ENCODE measurements around the gene FITM1. TPM values are rescaled to one million over a fixed set of nuclear protein-coding genes. Genes with fewer than 3 reads are reported as not detected.
"Not testable (repeated sequence)": the region's sequence is repeated elsewhere in the genome, so short reads cannot be mapped to it uniquely, and the experiment has no call there.

The FITM1 gene
- total RNA-seq, 1 experiment from 2014 or later, result not detected

DNA sequence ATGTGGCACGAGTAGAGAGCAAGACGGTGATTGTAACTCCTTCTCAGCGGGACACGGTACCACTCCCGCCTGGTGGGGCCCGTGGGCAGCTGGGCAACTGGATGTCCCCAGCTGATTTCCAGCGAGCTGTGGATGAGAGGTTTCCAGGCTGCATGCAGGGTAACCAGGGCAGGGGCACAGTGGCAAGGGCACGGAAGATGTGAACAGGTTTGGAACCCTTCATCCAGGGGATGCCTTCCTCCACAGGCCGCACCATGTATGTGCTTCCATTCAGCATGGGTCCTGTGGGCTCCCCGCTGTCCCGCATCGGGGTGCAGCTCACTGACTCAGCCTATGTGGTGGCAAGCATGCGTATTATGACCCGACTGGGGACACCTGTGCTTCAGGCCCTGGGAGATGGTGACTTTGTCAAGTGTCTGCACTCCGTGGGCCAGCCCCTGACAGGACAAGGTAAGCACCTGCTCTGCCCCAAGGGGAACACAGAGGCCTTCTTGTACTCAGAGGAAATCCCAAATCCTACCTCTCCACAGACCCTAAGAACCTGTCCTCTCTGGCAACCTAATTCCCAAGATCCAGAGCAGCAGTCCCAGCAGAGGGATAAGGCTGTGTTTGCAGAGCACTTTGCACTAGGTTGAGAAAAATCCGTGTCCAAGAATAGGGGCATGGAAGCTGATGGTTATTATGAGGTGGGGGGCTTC, 32.1 kb upstream of the FITM1 start:
- DNase-seq (ENCODE audit: low read depth), result no peak

DNA sequence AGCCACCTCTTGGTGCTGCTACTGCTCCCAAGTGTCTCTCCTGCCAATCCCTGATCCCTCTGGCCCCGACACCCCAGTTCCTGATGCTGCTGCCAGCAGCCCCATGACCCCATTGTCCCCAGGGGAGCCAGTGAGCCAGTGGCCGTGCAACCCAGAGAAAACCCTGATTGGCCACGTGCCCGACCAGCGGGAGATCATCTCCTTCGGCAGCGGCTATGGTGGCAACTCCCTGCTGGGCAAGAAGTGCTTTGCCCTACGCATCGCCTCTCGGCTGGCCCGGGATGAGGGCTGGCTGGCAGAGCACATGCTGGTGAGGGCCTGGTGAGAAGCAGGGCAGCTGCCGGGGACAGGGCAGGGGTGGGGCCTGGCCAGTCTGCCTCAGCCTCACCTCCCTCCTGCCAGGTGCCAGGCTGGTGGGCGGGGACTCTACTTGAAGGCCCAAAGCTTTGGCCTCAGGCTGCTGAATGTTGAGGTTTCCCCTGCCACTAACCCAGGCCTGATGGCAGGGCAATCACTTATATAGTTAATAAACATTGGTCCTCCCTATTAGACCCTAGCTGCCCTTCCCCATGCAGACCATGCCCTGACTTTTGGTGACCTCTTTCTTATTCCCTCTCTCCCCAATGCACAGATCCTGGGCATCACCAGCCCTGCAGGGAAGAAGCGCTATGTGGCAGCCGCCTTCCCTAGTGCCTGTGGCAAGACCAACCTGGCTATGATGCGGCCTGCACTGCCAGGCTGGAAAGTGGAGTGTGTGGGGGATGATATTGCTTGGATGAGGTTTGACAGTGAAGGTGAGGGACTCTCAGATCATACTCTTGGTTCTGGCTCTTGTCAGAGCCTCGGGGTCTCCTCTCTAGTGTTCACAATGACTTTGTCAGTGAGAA, 31.3 kb upstream of the FITM1 start:
- DNase-seq (ENCODE audit: low read depth), result no peak

DNA sequence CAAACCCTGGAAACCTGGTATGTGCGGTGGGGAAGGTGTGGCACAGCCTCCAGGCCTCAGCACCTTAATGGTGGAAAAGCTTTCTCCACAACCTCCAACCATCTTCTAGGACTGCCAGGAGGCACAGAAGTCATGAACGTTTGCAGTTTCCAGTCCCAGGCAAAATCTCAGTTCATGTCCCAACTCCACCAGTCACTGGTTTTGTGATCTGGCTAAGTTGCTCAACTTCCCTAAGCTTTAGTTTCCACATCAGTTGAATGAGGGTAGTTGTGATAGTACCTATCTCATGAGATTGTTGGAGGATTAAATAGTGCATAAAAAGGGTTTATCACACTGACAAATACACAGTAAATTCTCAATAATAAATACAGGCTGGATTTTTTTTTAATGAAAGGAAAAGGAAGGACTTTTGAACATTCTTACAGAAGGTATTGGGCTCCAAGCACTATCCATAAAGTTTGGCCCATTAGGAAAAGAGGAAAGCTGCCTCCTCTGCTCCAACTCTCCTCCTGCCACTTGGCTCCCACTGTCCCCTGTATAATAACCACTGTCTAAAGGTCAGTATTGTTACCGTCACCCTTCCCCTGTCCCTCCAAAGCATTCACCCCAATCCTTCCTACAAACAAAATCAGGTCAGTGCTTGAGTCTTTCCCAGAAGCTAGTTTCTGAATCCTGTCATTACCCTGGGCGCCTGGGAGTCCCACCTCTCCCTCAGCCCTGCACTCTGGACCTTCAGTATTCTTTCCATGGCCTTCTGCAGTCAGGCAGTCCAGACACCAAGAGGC, 30.1 kb upstream of the FITM1 start:
- no peak for DNase-seq (ENCODE audit: low read depth)

DNA sequence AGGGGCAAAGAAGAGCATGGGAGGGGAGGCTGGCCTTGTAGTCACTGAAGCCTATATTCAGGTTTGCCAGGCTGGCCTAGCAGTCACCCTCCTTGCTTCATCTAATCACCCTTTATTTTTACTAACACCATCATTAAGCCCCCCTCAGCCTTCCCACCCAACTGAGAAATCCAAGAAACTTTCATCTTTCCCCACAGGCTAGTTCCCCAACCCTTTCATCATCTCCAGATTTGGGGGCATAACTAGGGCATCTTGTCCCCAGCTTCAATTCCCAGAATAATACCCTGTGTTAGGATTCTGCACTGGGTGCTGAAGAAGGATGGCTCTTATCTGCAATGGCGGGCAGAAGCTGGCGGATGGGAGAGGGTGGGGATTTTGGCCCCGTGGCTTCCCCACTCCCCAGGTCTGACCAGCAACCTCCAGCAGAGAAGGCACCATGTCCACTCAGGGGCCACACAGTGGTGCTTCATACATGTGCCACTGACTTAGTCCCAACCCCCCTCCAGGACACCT, 29.4 kb upstream of the FITM1 start:
- no peak for DNase-seq (ENCODE audit: low read depth)

DNA sequence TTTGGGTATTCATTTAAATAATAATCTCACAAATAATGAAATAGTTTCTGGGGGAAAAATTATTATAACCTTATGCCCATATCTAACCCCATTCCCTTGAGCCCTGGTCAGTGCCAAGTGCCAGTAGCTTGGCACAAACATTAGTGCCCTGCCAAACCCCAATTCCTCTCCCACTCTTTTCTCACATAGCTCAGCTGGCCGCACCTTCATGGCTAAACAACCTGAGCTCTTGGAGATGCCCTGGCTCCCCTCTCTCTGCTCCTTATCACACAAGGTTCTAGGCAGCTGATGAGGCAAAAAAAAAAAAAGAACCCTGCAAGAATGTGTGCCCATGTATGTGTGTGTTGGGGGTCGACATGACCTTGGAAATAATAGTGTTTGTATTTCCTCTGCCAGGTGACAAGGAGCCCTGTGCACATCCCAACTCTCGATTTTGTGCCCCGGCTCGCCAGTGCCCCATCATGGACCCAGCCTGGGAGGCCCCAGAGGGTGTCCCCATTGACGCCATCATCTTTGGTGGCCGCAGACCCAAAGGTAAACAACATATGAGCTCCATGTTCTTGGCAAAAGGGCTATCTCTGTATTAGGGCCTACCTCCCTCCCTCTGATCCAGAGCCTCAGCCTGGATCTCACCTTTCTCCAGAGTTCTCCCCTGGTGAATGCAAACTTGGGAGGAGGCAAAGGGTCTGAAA, 28.0 kb upstream of the FITM1 start:
- DNase-seq (ENCODE audit: low read depth), result no peak

DNA sequence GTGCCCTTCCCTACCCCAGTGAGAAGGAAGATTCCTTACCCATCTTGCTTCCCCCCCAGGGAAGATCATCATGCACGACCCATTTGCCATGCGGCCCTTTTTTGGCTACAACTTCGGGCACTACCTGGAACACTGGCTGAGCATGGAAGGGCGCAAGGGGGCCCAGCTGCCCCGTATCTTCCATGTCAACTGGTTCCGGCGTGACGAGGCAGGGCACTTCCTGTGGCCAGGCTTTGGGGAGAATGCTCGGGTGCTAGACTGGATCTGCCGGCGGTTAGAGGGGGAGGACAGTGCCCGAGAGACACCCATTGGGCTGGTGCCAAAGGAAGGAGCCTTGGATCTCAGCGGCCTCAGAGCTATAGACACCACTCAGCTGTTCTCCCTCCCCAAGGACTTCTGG, 27.0 kb upstream of the FITM1 start:
- DNase-seq (ENCODE audit: low read depth), result no peak

DNA sequence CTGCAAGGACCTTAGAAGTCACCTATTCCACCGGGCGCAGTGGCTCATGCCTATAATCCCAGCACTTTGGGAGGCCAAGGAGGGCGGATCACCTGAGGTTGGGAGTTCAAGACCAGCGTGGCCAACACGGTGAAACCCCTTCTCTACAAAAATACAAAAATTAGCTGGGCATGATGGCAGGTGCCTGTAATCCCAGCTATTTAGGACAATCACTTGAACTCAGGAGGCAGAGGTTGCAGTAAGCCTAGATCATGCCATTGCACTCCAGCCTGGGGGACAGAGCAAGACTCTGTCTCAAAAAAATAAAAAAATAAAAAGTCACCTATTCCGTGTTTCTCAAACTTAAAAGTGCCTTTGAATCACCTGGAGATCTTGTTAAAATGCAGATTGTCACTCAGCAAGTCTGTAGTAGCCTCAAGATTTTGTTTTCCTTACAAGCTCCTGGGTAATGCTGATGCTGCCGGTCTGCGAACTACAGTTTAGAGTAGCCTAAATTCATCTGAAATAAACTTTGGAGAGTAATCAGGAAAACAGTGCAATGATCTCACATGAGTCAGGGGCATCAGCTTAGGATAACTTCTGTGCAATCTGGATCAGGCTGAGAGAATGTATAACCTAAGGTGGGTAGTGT, 24.7 kb upstream of the FITM1 start:
- not testable (repeated sequence) for DNase-seq (ENCODE audit: low read depth)

DNA sequence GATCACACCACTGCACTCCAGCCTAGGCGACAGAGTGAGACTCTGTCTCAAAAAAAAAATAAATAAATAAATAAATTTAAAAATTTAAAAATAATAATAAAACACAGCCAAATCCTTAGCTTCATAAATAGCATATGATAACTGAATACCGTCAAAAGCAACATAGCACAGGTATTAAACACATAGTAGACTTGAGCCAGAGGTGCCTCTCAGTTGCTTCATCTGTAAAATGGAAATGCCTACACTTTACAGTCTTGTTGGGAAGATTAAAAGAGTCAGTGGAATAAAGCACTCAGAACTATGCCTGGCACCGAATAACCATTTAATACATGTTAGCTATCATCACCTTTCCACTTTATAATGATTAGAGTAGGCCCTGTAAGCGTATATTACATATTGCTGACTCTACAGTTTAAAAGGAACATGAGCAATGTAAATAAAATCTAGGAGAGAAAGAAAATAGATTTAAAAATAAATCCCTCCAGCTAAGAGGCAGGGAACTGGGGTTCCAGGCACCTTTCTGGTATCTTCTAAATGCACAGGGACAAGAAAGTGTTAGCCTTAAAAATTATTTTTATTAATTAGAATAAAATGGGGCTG, 23.7 kb upstream of the FITM1 start:
- DNase-seq (ENCODE audit: low read depth), result no peak

DNA sequence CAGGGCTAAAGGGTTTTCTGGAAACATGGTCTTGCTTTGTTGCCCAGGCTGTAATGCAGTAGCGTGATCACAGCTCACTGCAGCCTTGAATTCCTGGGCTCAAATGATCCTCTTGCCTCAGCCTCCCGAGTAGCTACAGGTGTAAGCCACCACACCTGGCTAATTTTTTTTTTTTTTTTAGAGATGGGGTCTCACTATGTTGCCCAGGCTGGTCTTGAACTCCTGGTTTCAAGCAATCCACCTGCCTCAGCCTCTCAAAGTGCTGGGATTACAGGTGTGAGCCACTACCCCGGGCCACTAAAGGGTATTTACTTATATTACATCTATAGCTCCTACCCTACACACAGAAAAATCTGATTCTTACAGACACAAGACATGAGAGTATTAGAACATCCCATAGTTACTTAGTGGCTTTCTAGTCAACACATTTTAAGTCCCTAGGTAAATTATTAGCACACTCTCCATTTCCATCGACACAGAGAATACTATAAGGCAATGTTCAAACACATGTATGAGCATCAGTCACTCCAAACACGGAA, 22.1 kb upstream of the FITM1 start:
- no peak for DNase-seq (ENCODE audit: low read depth)

DNA sequence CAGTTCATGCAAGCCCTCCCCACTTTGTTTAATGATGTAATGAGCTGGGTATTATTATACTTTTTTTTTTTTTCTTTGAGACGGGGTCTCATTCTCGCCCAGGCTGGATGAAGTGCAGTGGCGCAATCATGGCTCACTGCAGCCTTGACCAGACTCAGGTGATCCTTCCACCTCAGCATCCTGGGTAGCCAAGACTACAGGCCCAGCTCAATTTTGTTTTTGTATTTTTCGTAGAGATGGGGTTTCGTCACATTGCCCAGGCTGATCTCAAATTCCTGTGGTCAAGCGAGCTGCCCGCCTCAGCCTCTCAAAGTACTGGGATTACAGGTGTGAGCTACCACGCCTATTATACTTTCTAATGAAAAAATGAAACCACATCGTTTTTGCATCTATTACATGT, 20.4 kb upstream of the FITM1 start:
- no peak for DNase-seq (ENCODE audit: low read depth)

DNA sequence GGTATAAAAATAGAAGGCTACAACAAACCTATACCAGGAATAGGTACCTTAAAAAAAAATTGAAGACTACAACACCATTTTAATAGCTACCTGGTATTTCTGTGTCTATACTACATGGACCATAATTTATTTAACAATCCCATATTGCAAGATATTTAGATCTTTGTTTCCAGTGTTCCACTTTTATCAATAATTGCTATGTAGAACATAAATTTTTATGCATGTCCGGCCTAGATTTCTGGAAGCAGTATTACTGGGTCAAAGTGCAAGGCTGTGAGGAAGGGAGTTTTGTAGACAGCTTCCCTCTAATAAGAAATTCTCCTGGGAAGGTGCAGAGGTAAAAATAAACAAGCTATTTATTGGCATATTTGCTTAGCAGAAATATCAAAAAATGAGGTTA, 19.9 kb upstream of the FITM1 start:
- no peak for DNase-seq (ENCODE audit: low read depth)

DNA sequence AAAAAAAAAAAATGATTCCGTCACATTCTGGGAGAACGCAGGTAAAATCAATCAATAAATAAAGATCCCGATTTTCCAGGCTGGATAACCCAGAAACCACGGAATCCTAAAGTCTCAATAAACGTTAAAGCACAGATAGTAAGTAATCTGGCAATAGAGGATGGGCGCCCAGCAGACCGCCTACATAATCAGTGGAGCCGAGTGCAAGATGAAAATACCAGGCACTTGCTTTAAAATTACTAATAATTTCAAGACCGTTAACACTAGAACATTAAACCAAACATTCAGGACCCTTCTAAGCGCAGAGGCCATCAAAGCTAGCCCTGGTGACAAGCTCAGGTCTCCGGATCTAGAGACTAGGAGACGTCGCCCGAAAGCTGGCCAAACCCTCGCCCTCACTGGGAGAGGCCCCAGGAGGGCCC, 17.1 kb upstream of the FITM1 start:
- no peak for DNase-seq (ENCODE audit: low read depth)

DNA sequence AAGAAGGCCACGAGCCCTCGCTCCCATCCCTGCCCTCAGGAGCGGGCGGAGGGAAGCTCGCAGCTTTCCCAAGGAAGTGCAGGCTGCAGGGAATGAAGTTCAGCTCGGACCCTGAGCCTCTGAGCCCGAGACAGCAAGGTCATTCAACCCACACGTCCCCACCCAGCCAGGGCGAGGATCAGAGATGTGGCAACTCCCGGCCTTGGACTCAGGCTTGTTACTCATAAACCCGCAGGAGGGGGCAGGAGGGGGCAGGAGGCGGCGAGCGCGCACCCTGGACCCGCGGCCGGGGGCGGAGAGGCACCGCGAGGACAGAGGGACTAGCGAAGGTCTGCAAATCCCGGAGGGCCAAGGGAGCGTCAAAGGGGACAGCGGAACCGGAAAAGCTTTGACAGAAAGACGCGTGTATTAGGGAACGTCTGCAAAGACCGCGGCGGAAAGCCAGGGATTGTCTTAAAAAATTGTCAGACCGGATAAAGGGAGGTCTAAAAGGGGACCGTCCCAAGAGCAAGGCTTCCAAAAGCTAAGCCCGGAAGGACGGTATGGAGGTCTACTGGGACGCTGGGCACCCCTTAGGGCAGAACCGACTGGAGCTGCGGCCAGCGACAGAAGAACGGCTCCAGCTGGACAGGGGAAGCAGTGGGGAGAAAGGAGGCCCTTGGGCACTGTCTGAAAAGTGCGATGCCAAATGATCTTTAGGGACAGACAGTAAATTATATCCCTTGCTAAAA, 16.5 kb upstream of the FITM1 start:
- DNase-seq (ENCODE audit: low read depth), result peak; percentile 92

DNA sequence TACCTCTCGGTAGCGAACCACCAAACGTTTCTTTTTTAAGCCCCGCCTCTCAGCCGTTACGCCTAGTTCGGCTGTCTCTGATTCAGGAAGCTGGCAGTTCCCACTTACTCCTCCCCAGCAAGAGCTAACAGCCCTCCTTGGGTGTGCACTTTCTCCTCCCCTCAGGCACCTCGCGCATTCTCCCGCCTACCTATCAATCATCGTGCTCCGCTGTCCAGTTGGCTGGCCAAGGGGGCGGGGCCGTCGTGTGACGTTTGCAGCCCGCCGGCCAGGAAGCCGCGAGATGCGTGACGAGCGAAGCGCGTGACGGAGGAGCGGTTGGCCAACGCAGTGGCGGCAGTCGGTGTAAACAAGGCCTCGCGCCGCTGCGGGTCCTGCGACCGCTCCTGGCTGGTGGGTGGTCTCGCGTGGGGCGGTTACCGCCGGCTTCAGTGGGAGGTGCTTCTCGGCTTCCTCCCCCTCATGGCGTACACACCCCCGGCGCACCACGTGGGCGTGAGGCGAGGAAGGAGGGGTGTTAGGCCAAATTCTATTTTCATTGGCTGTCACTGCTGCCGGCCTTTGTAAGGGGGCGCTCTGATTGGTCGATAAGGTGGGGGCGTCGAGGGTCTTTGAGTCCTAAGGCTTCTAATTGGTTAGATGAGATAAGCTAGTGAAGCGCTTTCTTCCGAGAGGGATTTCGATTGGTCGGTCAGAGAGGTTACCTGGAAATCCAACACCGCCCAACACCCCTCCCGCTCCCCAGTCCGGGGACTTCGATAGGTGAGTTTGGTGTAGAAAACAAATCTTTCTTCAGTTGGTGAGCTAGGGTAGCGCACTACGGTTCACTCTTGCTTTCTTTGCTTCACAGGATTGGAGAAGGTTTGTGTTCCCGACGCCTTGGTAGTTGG, 15.7 kb upstream of the FITM1 start, which contains the start of the genes DCAF11 and NRL:
DCAF11 (plus strand) TSS at position 246 of the 890 bp plus-strand sequence. CDS start 818 bp downstream, outside the sequence.
NRL (minus strand) TSS at position 418 of the 890 bp plus-strand sequence. CDS start 32,101 bp downstream, outside the sequence.
- peak; percentile 99 for DNase-seq (ENCODE audit: low read depth)

DNA sequence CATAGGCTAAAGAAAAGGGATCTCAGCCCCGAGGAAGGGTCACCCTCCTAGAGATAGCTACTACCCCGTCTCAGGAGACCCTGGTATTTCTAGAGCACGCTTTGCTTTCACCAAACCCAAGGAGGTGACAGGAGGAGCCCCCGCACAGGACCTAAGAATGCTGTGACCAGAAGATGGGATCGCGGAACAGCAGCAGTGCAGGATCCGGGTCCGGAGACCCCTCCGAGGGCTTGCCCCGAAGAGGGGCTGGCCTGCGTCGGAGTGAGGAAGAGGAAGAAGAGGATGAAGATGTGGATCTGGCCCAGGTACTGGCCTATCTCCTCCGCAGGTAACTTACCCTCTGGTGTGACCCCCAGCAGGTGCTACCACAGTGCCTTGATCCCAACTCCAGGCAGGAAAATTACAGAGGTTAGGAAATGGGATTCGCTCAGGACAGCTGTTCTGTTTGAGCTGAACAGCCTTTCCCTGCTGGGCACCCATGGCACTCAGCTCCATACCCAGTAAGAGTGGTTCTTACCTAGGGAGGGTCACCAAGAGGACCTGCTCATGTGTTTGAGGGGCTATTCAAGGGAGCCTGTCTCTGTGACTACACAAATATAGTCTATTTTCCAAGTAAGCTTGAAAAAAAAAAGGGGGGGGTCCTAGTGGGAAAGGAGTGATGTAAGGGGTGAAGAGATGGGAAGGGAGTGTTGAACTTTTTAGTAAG, 14.9 kb upstream of the FITM1 start:
- DNase-seq (ENCODE audit: low read depth), result no peak

DNA sequence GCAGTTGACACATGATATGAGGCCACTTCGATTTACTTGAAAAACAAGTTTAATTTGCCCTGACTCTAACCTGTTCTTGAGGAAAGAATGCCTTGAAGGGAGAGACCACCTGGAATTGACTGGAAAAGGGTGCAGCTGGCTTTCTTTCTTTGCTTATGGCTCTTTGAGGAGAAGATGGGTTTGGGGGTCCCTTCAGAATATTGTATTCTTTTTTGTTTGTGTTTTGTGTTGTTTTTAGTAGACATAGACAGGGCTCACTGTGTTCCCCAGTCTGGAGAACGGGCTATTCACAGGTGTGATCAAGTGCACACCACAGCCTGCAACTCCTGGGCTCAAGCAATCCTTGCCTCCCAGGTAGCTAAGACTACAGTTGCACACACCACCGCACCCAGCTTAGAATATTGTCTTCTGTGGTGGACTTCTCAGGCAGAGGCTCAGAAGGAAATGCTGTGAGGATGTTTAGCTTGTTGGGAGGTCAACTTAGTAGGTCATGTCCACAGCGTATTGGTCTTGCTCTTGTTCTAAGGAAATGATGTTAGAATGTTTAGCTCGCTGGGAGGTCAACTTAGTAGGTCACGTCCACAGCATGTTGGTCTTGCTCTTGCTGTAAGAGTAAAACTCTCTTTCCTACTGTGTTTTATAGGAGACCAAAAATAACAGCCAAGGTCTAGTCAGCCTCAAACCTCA, 14.2 kb upstream of the FITM1 start:
- no peak for DNase-seq (ENCODE audit: low read depth)

DNA sequence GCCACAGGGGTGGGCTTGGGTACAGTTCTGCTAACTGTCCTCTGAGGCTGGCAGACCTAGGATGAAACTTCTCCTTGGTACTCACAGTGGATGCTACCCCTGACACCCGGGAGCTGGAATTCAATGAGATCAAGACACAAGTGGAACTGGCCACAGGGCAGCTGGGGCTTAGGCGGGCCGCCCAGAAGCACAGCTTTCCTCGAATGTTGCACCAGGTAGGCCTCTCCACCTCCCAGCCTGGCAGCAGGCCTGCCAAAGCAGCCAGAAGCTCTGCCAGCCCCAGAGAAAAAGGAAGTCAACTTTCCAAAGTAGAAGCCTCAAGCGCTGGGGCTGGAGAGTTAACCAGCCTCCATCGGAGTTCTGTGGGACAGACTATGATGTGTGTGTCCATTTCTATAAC, 13.3 kb upstream of the FITM1 start:
- no peak for DNase-seq (ENCODE audit: low read depth)

Measured in RPMI7951 (cell line).